ENCODE measurements around the gene ATAD1. TPM values are rescaled to one million over a fixed set of nuclear protein-coding genes. Genes with fewer than 3 reads are reported as not detected.

Gene ATAD1
- total and polyA plus RNA-seq, 9 of the 15 experiments (the other 6 are each of a cell fraction or from before 2014, with no cell fraction given), result 11.3 to 33.8 (median 27.3) TPM

GRCh38 chr10:87751274-87751673 lies 66.8 kb downstream of the ATAD1 start:
- H3K4me2 ChIP-seq (ENCODE audit: insufficient read depth, low read length), result no peak overlapping the region
- no peak overlapping the region for H3K27ac ChIP-seq (ENCODE audit: extremely low read depth, low read depth, low read length)
- BruUV-seq (replicated peaks), result no TSS peak
- WGBS (ENCODE audit: insufficient coverage, low coverage, missing lambda C conversion rate), result 100% methylated on average over 2 of the region's 2 CpGs
- no peaks in the 10 kb centered on the region for H3K9me3 ChIP-seq (replicated peaks; ENCODE audit: control insufficient read depth, insufficient read depth, low read depth, low read length)
- no peaks in the 10 kb centered on the region for H3K79me2 ChIP-seq (ENCODE audit: control insufficient read depth, insufficient read depth, low read length)
- no peak overlapping the region for H3K9ac ChIP-seq (ENCODE audit: insufficient read depth in 1 of 2, low read depth in 2 of 2, low read length in 2 of 2)
- FAIRE-seq, result no peak
- ChIA-PET POLR2A (no interaction called here), CTCF (ENCODE audit: low intra/inter-chr PET ratio) (no interaction called here)
- no peak for DNase-seq (ENCODE audit: extremely low read depth in 1 of 4, low spot score in 3 of 4)
- no peak overlapping the region for H3K4me3 ChIP-seq
- H4K20me1 ChIP-seq (replicated peaks; ENCODE audit: control insufficient read depth, insufficient read depth, low read length), result no peaks in the 10 kb centered on the region
- intact Hi-C loops (cut with micrococcal nuclease), result no loop called here
- H3K9me1 ChIP-seq (ENCODE audit: control insufficient read depth, insufficient read depth, low read length), result no peaks in the 10 kb centered on the region
- TF ChIP-seq, protein P1, sequence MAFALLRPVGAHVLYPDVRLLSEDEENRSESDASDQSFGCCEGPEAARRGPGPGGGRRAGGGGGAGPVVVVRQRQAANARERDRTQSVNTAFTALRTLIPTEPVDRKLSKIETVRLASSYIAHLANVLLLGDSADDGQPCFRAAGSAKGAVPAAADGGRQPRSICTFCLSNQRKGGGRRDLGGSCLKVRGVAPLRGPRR (CRISPR knock-in tag; IDR thresholded peaks at IDR 0.05), result no peak
- TF ChIP-seq PCBP1 (IDR thresholded peaks at IDR 0.05; ENCODE audit: low read depth, low read length, poor library complexity, severe bottlenecking) (no peak), ZFP30 (CRISPR knock-in tag; IDR thresholded peaks at IDR 0.05; ENCODE audit: borderline replicate concordance) (no peak), HDAC2 (IDR thresholded peaks at IDR 0.05) (no peak), ETV6 (IDR thresholded peaks at IDR 0.05; ENCODE audit: borderline replicate concordance in 1 of 2, low read depth in 2 of 2, low read length in 1 of 2) (no peak), ETV6 (CRISPR knock-in tag; IDR thresholded peaks at IDR 0.05; ENCODE audit: borderline replicate concordance) (no peak), SRF (CRISPR knock-in tag; IDR thresholded peaks at IDR 0.05) (no peak), SMARCA4 (IDR thresholded peaks at IDR 0.05) (no peak), CREB1 (IDR thresholded peaks at IDR 0.05) (no peak), CREB1 (CRISPR knock-in tag; IDR thresholded peaks at IDR 0.05) (no peak), TAF7 (tag; IDR thresholded peaks at IDR 0.05) (no peak), NBN (IDR thresholded peaks at IDR 0.05; ENCODE audit: low read depth) (no peak), ZC3H11A (IDR thresholded peaks at IDR 0.05; ENCODE audit: low read depth, low read length) (no peak)
- ATAC-seq, result no peak
- in situ Hi-C loops (cut with MboI), result no loop called here
- H3K27me3 ChIP-seq (ENCODE audit: control insufficient read depth in 2 of 2, insufficient read depth in 2 of 2, low read length in 2 of 2), result no peaks in the 10 kb centered on the region
- H2AFZ ChIP-seq (ENCODE audit: low read depth, low read length), result no peak overlapping the region
- no peaks in the 10 kb centered on the region for H3K4me1 ChIP-seq (replicated peaks in 1 of 2; ENCODE audit: control insufficient read depth in 2 of 2, insufficient read depth in 2 of 2, low read length in 2 of 2)
- H3K36me3 ChIP-seq (ENCODE audit: control insufficient read depth, insufficient read depth, low read length), result peaks cover 30% of the 10 kb centered on the region
